A673 (cell line): Measurements from ENCODE around the gene CLEC16A.

ENCODE experiments used
- EZH2 ChIP-seq: fragments of 200-600 bp; sonication (generic); IDR thresholded peaks from 2 replicates; pipeline ENCODE4 v1.6.1; 2017; ENCODE audit warnings: borderline replicate concordance, low read depth, mild to moderate bottlenecking, mixed read lengths, antibody characterized with exemption, low read length; ENCODE audit not compliant: poor library complexity, severe bottlenecking
- TF ChIP-seq, protein P1 (sequence below): fragments of 300-800, 200-600 bp; sonication (generic); conservative IDR thresholded peaks from 2 replicates; pipeline ENCODE4 v1.5.1; 2017; ENCODE audit warnings: low read depth, mild to moderate bottlenecking, antibody characterized with exemption, low read length, moderate library complexity, mixed read lengths

GRCh38 chr16:11173426-11173825, 229.1 kb downstream of the CLEC16A start:
- TF ChIP-seq, protein P1, sequence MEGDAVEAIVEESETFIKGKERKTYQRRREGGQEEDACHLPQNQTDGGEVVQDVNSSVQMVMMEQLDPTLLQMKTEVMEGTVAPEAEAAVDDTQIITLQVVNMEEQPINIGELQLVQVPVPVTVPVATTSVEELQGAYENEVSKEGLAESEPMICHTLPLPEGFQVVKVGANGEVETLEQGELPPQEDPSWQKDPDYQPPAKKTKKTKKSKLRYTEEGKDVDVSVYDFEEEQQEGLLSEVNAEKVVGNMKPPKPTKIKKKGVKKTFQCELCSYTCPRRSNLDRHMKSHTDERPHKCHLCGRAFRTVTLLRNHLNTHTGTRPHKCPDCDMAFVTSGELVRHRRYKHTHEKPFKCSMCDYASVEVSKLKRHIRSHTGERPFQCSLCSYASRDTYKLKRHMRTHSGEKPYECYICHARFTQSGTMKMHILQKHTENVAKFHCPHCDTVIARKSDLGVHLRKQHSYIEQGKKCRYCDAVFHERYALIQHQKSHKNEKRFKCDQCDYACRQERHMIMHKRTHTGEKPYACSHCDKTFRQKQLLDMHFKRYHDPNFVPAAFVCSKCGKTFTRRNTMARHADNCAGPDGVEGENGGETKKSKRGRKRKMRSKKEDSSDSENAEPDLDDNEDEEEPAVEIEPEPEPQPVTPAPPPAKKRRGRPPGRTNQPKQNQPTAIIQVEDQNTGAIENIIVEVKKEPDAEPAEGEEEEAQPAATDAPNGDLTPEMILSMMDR, result no peak
- no peak for TF ChIP-seq EZH2
